ENCODE data around the gene CCDC134.
"Not testable (repeated sequence)": the region's sequence is repeated elsewhere in the genome, so short reads cannot be mapped to it uniquely, and the experiment has no call there.

- TF ChIP-seq CTCF (optimal IDR thresholded peaks at IDR 0.05 in 1 of 3, IDR thresholded peaks at IDR 0.05 in 1 of 3, conservative IDR thresholded peaks at IDR 0.05 in 1 of 3; ENCODE audit: extremely low read depth in 1 of 3, insufficient read depth in 2 of 3, low read length in 3 of 3); EZH2 (IDR thresholded peaks at IDR 0.05; ENCODE audit: low read length): not testable (repeated sequence)
Measured at GRCh38 chr22:41870081-41870480, 69.6 kb downstream of the CCDC134 start.

All from keratinocyte (primary cell).